GM19035 (cell line): ENCODE results near the gene EPAS1.

Source experiments
- ATAC-seq: cut with Tn5 transposase; IDR thresholded peaks from one replicate; pipeline ENCODE4 v1.9.1; 2021; ENCODE audit not compliant: unreplicated experiment

Gene EPAS1

DNA sequence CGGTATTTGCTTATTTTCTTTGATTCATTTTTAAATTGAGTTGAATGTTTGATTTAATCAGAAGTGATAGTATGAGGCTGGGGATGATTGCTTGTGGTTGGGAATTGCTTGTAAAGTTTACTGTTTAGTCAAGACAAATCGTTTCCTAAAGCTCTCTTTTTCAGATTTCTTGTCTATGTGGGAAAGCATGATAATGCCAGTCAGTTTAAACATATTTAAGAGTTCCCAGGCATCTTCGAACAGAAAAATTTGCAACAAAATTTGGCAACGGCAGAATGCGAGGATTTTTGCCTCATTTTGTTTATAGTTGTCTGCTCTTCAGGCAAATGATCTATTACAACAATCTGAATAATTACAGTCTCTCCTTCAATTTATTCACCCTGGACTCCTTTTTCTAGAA is 22.5 kb downstream of the EPAS1 start:
- ATAC-seq, result no peak

DNA sequence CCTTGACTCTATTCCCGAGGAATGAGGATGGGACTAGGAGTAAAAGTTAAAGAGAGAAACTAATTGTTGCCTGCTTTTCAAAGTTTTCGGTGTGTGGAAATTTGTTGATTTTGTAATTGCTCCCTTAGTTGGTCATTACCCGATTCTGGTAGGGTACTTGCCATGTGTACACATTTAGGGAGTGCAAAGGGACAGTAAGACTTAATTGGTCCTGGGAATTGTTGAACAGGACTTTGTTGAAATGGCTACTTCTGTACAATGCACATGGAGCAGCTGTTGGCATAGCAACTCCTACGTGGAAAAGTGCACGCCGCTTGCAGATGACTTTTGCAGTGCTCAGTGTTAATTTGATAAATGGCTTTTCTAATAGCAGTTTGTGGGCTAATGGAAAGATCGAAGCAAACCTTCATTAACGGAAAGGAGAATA is 22.9 kb downstream of the EPAS1 start:
- no peak for ATAC-seq

GRCh38 chr2:46323730-46324129 is 26.5 kb downstream of the EPAS1 start:
- ATAC-seq, result no peak

GRCh38 chr2:46325182-46325928 is 28.1 kb downstream of the EPAS1 start:
- ATAC-seq, result no peak

- no peak for ATAC-seq
Observed at GRCh38 chr2:46326231-46326980, 29.2 kb downstream of the EPAS1 start.

DNA sequence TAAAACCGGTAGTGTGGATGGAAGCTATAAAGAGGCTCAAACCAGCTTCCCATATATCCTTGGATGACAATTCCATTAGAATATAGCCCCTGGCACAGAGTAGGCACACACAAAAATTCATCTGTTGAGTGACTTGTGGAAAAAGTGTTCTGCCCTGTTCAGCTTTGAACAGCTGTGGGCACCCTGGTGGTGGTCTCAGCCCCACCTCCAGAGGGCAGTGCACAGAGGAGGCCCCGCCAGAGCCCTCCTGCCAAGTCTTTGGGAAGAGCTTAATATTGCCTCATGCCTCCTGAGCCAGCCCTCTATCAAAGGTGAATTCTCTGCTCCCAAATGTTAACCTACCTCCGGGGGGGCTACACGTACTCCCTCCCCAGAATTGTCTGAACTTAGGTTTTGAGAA is 30.4 kb downstream of the EPAS1 start:
- ATAC-seq, result no peak

GRCh38 chr2:46328291-46328690 is 31.1 kb downstream of the EPAS1 start:
- ATAC-seq, result no peak

- ATAC-seq, result no peak
Observed at GRCh38 chr2:46328829-46329228, 31.6 kb downstream of the EPAS1 start.

GRCh38 chr2:46329340-46329739 is 32.1 kb downstream of the EPAS1 start:
- ATAC-seq, result no peak

- no peak for ATAC-seq
Observed at GRCh38 chr2:46329803-46330775, 32.9 kb downstream of the EPAS1 start.

- no peak for ATAC-seq
Observed at GRCh38 chr2:46331109-46331766, 34.0 kb downstream of the EPAS1 start.

DNA sequence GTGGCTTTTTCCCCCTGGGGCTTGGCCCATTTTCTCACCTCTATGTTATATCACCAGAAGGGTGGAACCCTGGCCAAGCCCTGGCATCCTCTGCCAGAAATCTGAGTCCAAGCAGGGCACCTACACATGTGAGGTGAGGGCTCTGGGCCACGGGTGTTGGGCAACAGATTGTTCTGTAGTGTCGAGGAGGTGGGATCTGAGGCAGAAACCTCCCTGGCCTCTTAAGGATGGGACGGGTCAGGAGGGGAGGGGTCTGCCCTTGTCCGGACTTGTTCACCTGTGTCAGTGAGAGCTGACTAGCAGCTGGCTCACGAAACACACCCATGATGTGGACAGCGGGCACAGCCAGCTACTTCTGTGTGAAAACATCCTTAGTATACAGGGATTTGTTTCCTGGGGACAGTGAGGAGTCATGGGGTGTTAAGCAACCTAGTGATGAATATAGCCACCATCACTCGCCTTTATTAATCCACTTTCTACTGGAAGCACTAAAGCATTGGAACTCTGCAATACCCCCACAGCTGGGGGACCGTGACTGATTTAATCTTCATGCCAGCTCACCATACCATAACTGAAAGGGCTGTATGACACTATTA is 35.6 kb downstream of the EPAS1 start:
- ATAC-seq, result no peak

DNA sequence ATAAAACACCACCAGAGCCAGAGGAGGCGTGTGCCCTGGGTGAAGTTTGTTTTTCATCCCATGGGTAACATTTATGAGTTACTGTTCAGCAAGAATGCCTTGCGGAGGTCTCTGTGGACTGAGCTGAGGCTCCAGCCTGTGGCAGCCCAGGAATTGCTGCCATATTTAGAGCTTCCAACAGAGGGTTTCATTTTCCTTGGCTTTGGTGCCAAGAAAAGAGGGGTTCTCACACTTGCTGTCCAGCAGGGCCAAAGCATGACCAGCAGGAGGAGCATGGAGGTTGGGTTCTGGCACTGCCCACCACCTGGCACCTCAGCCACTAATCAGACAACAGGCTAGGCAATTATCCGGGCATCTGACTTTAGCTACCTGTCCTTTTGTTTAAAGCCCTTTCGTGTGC is 36.7 kb downstream of the EPAS1 start:
- no peak for ATAC-seq

- ATAC-seq, result no peak
Observed at GRCh38 chr2:46334389-46335271, 37.4 kb downstream of the EPAS1 start.

- no peak for ATAC-seq
Observed at GRCh38 chr2:46335391-46336282, 38.4 kb downstream of the EPAS1 start.

DNA sequence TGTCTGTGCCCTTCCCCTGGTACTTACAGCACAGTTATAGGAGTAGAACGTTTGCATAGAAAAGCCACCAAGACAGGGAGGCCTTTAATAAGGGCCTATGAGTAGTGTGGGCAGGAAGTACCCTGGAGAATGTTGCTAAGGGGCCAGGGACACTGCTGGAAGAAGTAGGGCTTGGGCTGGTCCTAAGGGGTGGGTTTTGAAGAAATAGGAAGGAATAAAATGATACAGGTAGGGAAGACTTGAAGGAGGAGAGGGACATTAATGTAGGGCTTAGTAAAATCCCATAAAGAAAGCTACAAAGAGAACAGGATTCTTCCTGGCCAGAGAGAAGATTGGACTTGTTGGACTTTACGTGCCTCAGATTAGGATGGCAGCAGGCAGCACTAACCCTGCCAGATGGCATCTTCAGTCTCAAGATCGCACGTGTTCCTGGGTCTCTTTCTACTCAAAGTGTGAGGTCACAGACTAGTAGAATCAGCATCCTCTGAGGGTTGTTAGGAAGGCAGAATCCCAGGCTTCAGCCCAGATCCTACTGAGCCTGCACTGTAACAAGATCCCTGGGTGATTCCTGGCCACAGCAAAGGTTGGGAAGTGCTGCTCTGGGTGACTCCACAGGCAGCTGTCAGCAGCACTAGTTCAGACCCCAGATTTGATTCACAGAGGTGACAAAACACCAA is 39.2 kb downstream of the EPAS1 start:
- no peak for ATAC-seq

DNA sequence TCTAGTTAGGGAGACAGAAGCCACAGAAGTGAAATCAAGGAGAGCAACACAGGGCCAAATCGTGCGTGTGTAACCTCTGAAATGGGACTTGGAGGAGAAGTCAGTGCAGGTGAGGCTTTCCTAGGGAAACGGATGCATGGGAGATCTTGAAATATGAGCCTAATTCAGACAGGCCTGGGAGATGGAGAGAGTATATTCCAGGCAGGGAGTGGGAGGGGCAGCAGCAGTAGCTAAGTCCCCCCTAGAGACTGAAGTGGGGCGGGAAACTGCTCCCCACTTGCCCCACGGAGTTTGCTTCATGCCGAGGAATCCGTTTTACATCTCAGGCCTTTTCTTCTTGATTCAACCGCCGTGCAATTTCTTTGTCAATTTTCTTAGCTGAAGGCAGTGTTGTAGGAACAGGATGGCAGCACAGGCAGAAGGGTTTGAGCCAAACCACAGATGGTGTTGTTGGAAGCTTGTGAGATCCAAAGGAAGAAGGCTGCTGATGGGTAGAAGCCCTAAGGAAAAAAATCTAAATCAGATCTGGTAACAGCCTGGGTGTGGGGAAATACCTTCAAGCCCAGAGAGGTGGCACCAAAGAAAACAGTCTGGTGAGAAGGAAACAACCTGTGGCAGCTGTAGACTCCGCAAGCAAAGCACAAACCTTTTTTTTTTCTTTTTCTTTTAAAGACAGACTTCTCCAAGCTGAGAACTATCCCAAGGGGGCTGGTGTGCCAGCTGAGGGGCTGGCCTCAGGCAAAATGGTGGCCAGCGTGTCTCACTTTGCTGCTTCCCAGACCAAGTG is 40.2 kb downstream of the EPAS1 start:
- no peak for ATAC-seq
